Measurements from ENCODE around the gene SLC10A7. TPM values are rescaled to one million over a fixed set of nuclear protein-coding genes. Genes with fewer than 3 reads are reported as not detected.

Gene SLC10A7
- total and polyA plus RNA-seq, 12 donors, result 1.3 to 6.6 (median 4.4) TPM

GRCh38 chr4:146470604-146471003, 51.1 kb downstream of the SLC10A7 start:
- Histone ChIP-seq H3K4me1 (peaks cover 0 to 5% (median 0%) of the 10 kb centered on the region in 9 donors), H3K27ac (no peak overlapping the region), H3K27me3 (no peaks in the 10 kb centered on the region), H3K9me3 (no peaks in the 10 kb centered on the region), H3K36me3 (no peaks in the 10 kb centered on the region), H3K4me3 (no peak overlapping the region)
- ATAC-seq (no peak), DNase-seq (no peak)
- intact Hi-C loops (cut with DNase I), result no loop called here
- TF ChIP-seq CTCF (IDR thresholded peaks at IDR 0.05), result no peak

DNA sequence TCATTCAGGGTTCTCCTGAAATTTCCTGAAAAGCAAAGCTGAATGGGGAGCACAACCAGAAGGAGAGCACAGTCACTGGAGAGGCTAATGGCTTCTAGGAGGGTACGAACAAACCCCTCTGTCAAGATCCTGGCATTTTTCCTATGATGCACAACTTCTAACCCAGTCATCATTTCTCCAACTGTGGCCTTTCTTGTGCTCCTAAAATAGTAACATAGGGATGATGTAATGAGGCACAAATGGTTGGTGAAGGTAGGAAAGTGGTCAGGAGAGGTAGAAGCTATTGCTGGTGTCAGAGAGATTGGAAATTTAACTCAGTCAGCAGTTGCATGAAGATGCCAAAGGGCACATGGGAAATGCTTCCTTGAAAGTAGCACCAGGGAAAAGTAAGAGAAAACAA, 52.7 kb downstream of the SLC10A7 start:
- no peak for DNase-seq
- peaks cover 0 to 5% (median 0%) of the 10 kb centered on the region in 9 donors for H3K4me1 ChIP-seq
- no peaks in the 10 kb centered on the region for H3K36me3 ChIP-seq
- no peak overlapping the region for H3K4me3 ChIP-seq
- H3K9me3 ChIP-seq, result no peaks in the 10 kb centered on the region
- TF ChIP-seq CTCF (IDR thresholded peaks at IDR 0.05), result no peak
- WGBS, 2 donors, result 96 to 97% methylated on average over 1 of the region's 1 CpG
- no peaks in the 10 kb centered on the region for H3K27me3 ChIP-seq
- no peak for ATAC-seq
- no peak overlapping the region for H3K27ac ChIP-seq
- intact Hi-C loops (cut with DNase I), result no loop called here

- DNase-seq, result no peak
- no peak overlapping the region for H3K4me3 ChIP-seq
- H3K4me1 ChIP-seq, result peaks cover 0 to 5% (median 0%) of the 10 kb centered on the region in 9 donors
- no peaks in the 10 kb centered on the region for H3K36me3 ChIP-seq
- no peak for TF ChIP-seq CTCF (IDR thresholded peaks at IDR 0.05)
- H3K27ac ChIP-seq, result no peak overlapping the region
- H3K27me3 ChIP-seq, result no peaks in the 10 kb centered on the region
- intact Hi-C loops (cut with DNase I), result no loop called here
- no peaks in the 10 kb centered on the region for H3K9me3 ChIP-seq
- ATAC-seq, result no peak
- WGBS, 2 donors, result 91% methylated on average over 1 of the region's 1 CpG
Observed at GRCh38 chr4:146465628-146466027, 56.1 kb downstream of the SLC10A7 start.

DNA sequence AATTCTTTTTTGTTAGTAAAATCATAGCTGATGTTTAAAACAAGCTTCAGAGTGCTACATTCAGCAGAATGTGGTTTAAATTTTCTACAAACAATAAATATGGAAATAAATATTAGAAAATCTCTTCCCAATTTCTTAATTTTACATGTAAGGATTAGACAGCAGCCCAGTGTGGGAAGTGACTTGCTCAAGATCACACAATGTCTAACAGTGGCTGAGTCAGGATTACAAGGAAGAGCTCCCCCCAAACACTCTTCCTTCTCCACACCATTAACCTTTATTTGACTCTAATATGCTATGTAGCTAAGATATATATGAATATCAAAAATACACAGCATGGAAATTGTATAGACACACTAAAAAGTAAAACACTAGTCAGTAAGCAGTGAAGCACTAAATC, 59.5 kb downstream of the SLC10A7 start:
- no peak overlapping the region for H3K4me3 ChIP-seq
- H3K36me3 ChIP-seq, result no peaks in the 10 kb centered on the region
- no peaks in the 10 kb centered on the region for H3K4me1 ChIP-seq
- no peaks in the 10 kb centered on the region for H3K27me3 ChIP-seq
- intact Hi-C loops (cut with DNase I), result no loop called here
- no peaks in the 10 kb centered on the region for H3K9me3 ChIP-seq
- no peak for TF ChIP-seq CTCF (IDR thresholded peaks at IDR 0.05)
- no peak for DNase-seq
- ATAC-seq, result no peak
- H3K27ac ChIP-seq, result no peak overlapping the region

- Histone ChIP-seq H3K4me1 (no peaks in the 10 kb centered on the region), H3K9me3 (no peaks in the 10 kb centered on the region), H3K4me3 (no peak overlapping the region), H3K36me3 (no peaks in the 10 kb centered on the region), H3K27ac (no peak overlapping the region), H3K27me3 (no peaks in the 10 kb centered on the region)
- ATAC-seq (no peak), DNase-seq (no peak)
- intact Hi-C loops (cut with DNase I), result no loop called here
- 74 to 75% methylated on average over 1 of the region's 1 CpG for WGBS, 2 donors
- TF ChIP-seq CTCF (IDR thresholded peaks at IDR 0.05), result no peak
Observed at GRCh38 chr4:146458594-146458993, 63.1 kb downstream of the SLC10A7 start.
